Hematopoietic multipotent progenitor cell treated with erythropoietin and hydrocortisone succinate and interleukin-3 and kit ligand, for 6 days (in vitro differentiated cells): ENCODE results near the gene CHODL.

Source experiments
- DNase-seq: peaks from one replicate; pipeline ENCODE4 v3.0.0-alpha.2; 2015

The CHODL gene

DNA sequence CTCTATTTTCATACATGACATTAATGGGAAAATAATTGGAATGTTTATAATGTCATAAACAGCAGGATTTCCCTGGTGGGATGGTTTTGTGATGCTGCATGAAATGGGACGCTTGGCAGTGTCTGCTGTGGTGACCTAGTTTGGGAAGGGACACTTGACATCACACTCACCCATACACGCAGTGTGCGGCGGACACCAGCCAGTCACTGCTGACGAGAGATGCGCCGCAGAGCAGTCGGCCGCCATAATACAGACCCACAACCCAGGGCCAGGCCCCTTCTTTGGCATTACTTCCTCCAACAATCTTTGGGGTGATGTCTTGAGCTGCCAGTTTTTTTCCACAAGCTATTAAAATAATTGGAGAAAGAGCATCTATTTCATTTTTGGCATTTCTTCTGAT, 49.5 kb downstream of the CHODL start:
- DNase-seq, result no peak

DNA sequence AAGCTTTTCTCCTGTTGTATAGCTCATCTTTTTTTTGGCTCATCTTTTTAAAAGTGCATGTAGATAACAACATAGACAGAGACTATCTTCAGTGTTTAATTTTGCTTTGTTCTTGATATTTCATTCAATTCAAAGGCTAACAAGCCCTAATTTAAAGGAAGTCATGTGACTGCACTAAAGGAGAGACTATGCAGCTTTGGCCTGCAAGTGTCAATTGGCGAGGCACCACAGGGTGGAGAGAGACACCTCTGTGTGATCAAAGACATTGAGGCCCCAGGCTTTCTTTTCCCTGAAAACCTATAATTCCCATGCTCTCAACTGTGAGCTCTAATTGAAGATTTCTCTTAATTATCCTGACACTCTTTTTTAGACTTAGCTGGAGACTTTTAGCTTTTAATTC, 53.6 kb downstream of the CHODL start:
- no peak for DNase-seq
